Heart left ventricle (tissue), 16 donors: Measurements from ENCODE around the gene RTBDN. TPM values are rescaled to one million over a fixed set of nuclear protein-coding genes. Genes with fewer than 3 reads are reported as not detected.

Experiments
- ATAC-seq, 4 donors: fragments of 200-7000 bp; cut with Tn5 transposase; one replicate each; pipeline ENCODE4 v1.9.1; 2020 to 2022; ENCODE audit warnings: moderate library complexity in 4 of 4, mild to moderate bottlenecking in 3 of 4, moderate number of reproducible peaks in 1 of 4
- DNase-seq, 5 donors: peaks; one replicate each; pipeline ENCODE4 v3.0.0-alpha.2; 2020
- H3K27ac ChIP-seq, 12 donors: fragments of 200-600 bp; sonication (generic) in 4 of 12; one replicate each; pipeline versions ENCODE4 v1.5.0 to v1.8.0; 2016 to 2022; ENCODE audit warnings: mild to moderate bottlenecking in 2 of 12
- H3K27me3 ChIP-seq, 9 donors: fragments of 200-600 bp; sonication (generic) in 2 of 9; one replicate each; pipeline versions ENCODE4 v1.5.1 to v1.8.0; 2016 to 2022; ENCODE audit warnings: mild to moderate bottlenecking in 3 of 9
- H3K36me3 ChIP-seq, 9 donors: fragments of 200-600 bp; sonication (generic) in 2 of 9; one replicate each; pipeline versions ENCODE4 v1.5.0 to v1.8.0; 2018 to 2022; ENCODE audit warnings: mild to moderate bottlenecking in 2 of 9
- H3K4me1 ChIP-seq, 12 donors: fragments of 200-600 bp; sonication (generic) in 4 of 12; one replicate each; pipeline versions ENCODE4 v1.5.0 to v1.8.0; 2016 to 2022; ENCODE audit warnings: mild to moderate bottlenecking in 3 of 12
- H3K4me3 ChIP-seq, 12 donors: fragments of 200-600 bp; sonication (generic) in 4 of 12; one replicate each; pipeline versions ENCODE4 v1.5.0 to v1.8.0; 2017 to 2022; ENCODE audit warnings: mild to moderate bottlenecking in 9 of 12, moderate library complexity in 4 of 12
- H3K9me3 ChIP-seq, 12 donors: fragments of 200-600 bp; sonication (generic) in 4 of 12; one replicate each; pipeline versions ENCODE4 v1.5.0 to v1.8.0; 2016 to 2022; ENCODE audit warnings: mild to moderate bottlenecking in 1 of 12
- POLR2A ChIP-seq, 2 donors: fragments of 450-650 bp; IDR thresholded peaks; one replicate each; pipeline ENCODE4 v1.6.1; 2017; ENCODE audit warnings: antibody characterized with exemption in 2 of 2, mild to moderate bottlenecking in 2 of 2, moderate library complexity in 2 of 2
- WGBS, 4 donors: extraction: QIAGEN DNeasy Blood & Tissue Kit in 2 of 4; methylation state at CpG; one replicate each; pipeline versions ENCODE4 v1.1.5 to v1.1.7; 2013 to 2018; 5-methylcytosine and 5-hydroxymethylcytosine counted together
- intact Hi-C, 10 donors: fragments of 100-400 bp; cut with DNase I; formaldehyde crosslinking; loops; one replicate each; pipeline versions ENCODE4 v1.11.1 to v1.14.2; 2022
- polyA plus RNA-seq, 2 donors: library from polyadenylated mRNA; stranded (reverse); fragments of 200-250 nt; gene quantifications; one replicate each; pipeline ENCODE4 v1.2.3, GENCODE V29; 2013
- total RNA-seq, 9 donors: library from RNA; depleted of rRNA in 2 of 9; stranded (reverse); fragments of >200 nt in 2 of 9; fragmentation: NEBNext Ultra II Directional in 3 of 9; extraction: Animal tissue kit (Norgen Biotek cat#: 25700) in 3 of 9; gene quantifications; one replicate each; pipeline versions ENCODE4 v1.1.0 to v1.2.4, GENCODE V29; 2016 to 2023
- TF ChIP-seq, protein P1 (sequence below), 12 donors: fragments of 200-600 bp; sonication (generic) in 4 of 12; IDR thresholded peaks; one replicate each; pipeline versions ENCODE4 v1.5.0 to v1.8.0; 2018 to 2022; ENCODE audit warnings: antibody characterized with exemption in 12 of 12, mild to moderate bottlenecking in 5 of 12
- donor health status: ischemic (EF 13 %, LVEDD 7.1; RV severe dilation, severe dysfunction).
- donor health status: healthy with polysubstance abuse.
- donor health status: DM: no; HTN: yes; CAD: no.
- donor health status: DM: no; HTN: no; CAD: no.
- donor health status: ischemic (EF 25% LVEDD 6.9; RV normal size, moderate dysfunction).
- donor health status: ischemic (EF 25% LVEDD 5.7; RV mildly dilated, moderate dysfunction).
- donor health status: healthy.
- donor health status: DM: yes; HTN: yes; CAD: no.
- donor health status: ischemic (EF 35%, LVEDD 5.7; RV mildly dilated, moderate dysfunction).
- donor health status: nonischemic (EF 11% LVEDD 7.7; RV severe dilation, severe dysfunction).
- donor health status: DM: yes; HTN: yes; CAD: no.
- donor health status: PGD.
- donor health status: ischemic (EF 29% LVEDD 5.4; RV normal size, mild dysfunction).
- donor health status: nonischemic (EF 23%, LVEDD 6.1; RV moderate dilation, normal function).

Gene RTBDN
- total and polyA plus RNA-seq, 11 donors, result not detected

GRCh38 chr19:12843999-12844732 lies 9.8 kb upstream of the RTBDN start:
- TF ChIP-seq, protein P1, sequence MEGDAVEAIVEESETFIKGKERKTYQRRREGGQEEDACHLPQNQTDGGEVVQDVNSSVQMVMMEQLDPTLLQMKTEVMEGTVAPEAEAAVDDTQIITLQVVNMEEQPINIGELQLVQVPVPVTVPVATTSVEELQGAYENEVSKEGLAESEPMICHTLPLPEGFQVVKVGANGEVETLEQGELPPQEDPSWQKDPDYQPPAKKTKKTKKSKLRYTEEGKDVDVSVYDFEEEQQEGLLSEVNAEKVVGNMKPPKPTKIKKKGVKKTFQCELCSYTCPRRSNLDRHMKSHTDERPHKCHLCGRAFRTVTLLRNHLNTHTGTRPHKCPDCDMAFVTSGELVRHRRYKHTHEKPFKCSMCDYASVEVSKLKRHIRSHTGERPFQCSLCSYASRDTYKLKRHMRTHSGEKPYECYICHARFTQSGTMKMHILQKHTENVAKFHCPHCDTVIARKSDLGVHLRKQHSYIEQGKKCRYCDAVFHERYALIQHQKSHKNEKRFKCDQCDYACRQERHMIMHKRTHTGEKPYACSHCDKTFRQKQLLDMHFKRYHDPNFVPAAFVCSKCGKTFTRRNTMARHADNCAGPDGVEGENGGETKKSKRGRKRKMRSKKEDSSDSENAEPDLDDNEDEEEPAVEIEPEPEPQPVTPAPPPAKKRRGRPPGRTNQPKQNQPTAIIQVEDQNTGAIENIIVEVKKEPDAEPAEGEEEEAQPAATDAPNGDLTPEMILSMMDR (IDR thresholded peaks at IDR 0.05), result no peak
- no peak for TF ChIP-seq POLR2A (IDR thresholded peaks at IDR 0.05)
- 82 to 91% (median 87%) methylated on average over 3 of the region's 3 CpGs for WGBS, 4 donors
- Histone ChIP-seq H3K4me3 (no peak overlapping the region), H3K27ac (no peak overlapping the region), H3K27me3 (peaks cover 20 to 66% (median 50%) of the 10 kb centered on the region in 9 donors), H3K36me3 (no peaks in the 10 kb centered on the region), H3K9me3 (no peaks in the 10 kb centered on the region), H3K4me1 (peaks cover 0 to 19% (median 6%) of the 10 kb centered on the region in 12 donors)
- intact Hi-C loops, result loop anchor here in 4 of 10 donors (5.0 to 10.0 kb wide), 4 partner anchors 37 to 279 kb away; partner anchors contain the start of gene RNASEH2A (in 1 of the 4)
- DNase-seq, result no peak
- ATAC-seq, result no peak

- DNase-seq, result no peak
- ATAC-seq, result no peak
- Histone ChIP-seq H3K27me3 (peaks cover 22 to 74% (median 58%) of the 10 kb centered on the region in 9 donors), H3K9me3 (no peaks in the 10 kb centered on the region), H3K36me3 (no peaks in the 10 kb centered on the region), H3K4me3 (no peak overlapping the region), H3K27ac (no peak overlapping the region), H3K4me1 (peaks cover 0 to 24% (median 8%) of the 10 kb centered on the region in 12 donors)
- no peak for TF ChIP-seq POLR2A (IDR thresholded peaks at IDR 0.05)
- TF ChIP-seq, protein P1 (IDR thresholded peaks at IDR 0.05), result no peak
- intact Hi-C loops, result loop anchor here in 4 of 10 donors (5.0 to 10.0 kb wide), 4 partner anchors 36 to 279 kb away; partner anchors contain the start of gene RNASEH2A (in 1 of the 4)
- WGBS, 4 donors, result 81 to 88% (median 83%) methylated on average over 4 to 11 of the region's 11 CpGs
These were observed 8.9 kb upstream of the RTBDN start for GRCh38 chr19:12843328-12843727.

DNA sequence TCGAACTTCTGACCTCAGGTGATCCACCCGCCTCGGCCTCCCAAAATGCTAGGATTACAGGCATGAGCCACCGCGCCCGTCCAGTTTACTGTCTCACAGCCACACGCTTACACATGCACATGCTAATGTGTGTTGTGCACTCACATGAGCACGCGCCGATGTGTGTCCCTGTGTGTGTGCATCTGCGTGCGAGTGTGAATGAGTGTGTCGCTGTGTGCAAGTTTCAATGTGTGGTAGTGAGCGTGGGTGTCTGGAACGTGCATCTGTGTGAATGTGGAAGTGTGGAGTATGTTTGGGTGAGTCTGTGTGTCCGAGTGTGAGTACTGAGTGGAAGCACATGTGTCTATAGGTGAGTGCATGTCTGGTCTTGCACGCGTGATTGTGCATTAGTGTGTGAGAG lies 8.1 kb upstream of the RTBDN start:
- Histone ChIP-seq H3K27ac (no peak overlapping the region), H3K4me1 (peaks cover 0 to 24% (median 7%) of the 10 kb centered on the region in 12 donors), H3K4me3 (no peak overlapping the region), H3K9me3 (no peaks in the 10 kb centered on the region), H3K36me3 (no peaks in the 10 kb centered on the region), H3K27me3 (peaks cover 26 to 82% (median 65%) of the 10 kb centered on the region in 9 donors)
- ATAC-seq (no peak), DNase-seq (no peak)
- WGBS, 4 donors, result 93 to 95% (median 94%) methylated on average over 18 of the region's 18 CpGs
- intact Hi-C loops, result loop anchor here in 4 of 10 donors (5.0 to 10.0 kb wide), 4 partner anchors 35 to 278 kb away; partner anchors contain the start of gene RNASEH2A (in 1 of the 4)
- no peak for TF ChIP-seq POLR2A (IDR thresholded peaks at IDR 0.05)
- TF ChIP-seq, protein P1 (IDR thresholded peaks at IDR 0.05), result no peak

- peaks cover 0 to 19% (median 4%) of the 10 kb centered on the region in 12 donors for H3K4me1 ChIP-seq
- no peak for ATAC-seq
- WGBS, 4 donors, result 2 to 3% (median 2%) methylated on average over 14 to 29 of the region's 29 CpGs
- H3K27ac ChIP-seq, result no peak overlapping the region
- no peaks in the 10 kb centered on the region for H3K36me3 ChIP-seq
- H3K27me3 ChIP-seq, result peaks cover 26 to 93% (median 78%) of the 10 kb centered on the region in 9 donors
- DNase-seq, result no peak
- TF ChIP-seq, protein P1 (IDR thresholded peaks at IDR 0.05), result no peak
- no peak for TF ChIP-seq POLR2A (IDR thresholded peaks at IDR 0.05)
- intact Hi-C loops, result loop anchor here in 4 of 10 donors (5.0 to 10.0 kb wide), 4 partner anchors 34 to 276 kb away; partner anchors contain the start of gene RNASEH2A (in 1 of the 4)
- no peaks in the 10 kb centered on the region for H3K9me3 ChIP-seq
- peak overlapping the region in 9 of 12 donors; percentile 4 to 35 (median 16) for H3K4me3 ChIP-seq
These were observed 6.7 kb upstream of the RTBDN start for GRCh38 chr19:12841094-12841493.
